ENCODE measurements around the gene B4GALT5. TPM values are rescaled to one million over a fixed set of nuclear protein-coding genes. Genes with fewer than 3 reads are reported as not detected.

The B4GALT5 gene
- total RNA-seq, 2 donors from 2014 or later: 9.3 to 12.2 TPM

GRCh38 chr20:49758781-49759180, 45.1 kb upstream of the B4GALT5 start:
- H3K27ac ChIP-seq: no peak overlapping the region
- whole genome bisulfite sequencing, 2 donors: 64 to 66% methylated on average over 4 to 6 of the region's 6 CpGs
- no peak overlapping the region for H3K4me3 ChIP-seq
- H3K4me1 ChIP-seq: no peaks in the 10 kb centered on the region
- intact Hi-C loops (cut with DNase I): no loop called here
- no peaks in the 10 kb centered on the region for H3K36me3 ChIP-seq (replicated peaks in 1 of 2; ENCODE audit: insufficient read depth in 1 of 2, low read depth in 2 of 2)
- TF ChIP-seq CTCF (IDR thresholded peaks at IDR 0.05): no peak
- no peaks in the 10 kb centered on the region for H3K27me3 ChIP-seq
- DNase-seq (no peak), ATAC-seq (no peak)
- no peaks in the 10 kb centered on the region for H3K9me3 ChIP-seq

DNA sequence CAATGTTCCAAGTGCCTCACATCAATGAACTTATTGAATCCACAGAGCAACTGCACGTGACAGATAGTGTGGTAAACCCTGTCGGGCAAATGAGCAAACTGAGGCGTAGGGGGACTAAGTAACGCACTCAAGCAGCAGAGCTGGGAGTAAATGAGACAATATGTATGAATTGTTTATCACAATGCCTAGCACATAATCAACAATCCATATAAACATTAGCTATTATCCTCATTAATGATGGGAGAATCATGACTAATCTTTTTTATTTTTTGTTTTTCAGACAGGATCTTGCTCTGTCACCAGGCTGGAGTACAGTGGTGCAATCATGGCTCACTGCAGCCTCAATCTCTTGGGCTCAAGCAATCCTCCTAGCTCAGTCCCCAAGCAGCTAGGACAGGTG, 43.9 kb upstream of the B4GALT5 start:
- H3K4me3 ChIP-seq: no peak overlapping the region
- H3K27me3 ChIP-seq: no peaks in the 10 kb centered on the region
- H3K4me1 ChIP-seq: no peaks in the 10 kb centered on the region
- intact Hi-C loops (cut with DNase I): no loop called here
- 81 to 83% methylated on average over 4 of the region's 4 CpGs for WGBS, 2 donors
- ATAC-seq (no peak), DNase-seq (no peak)
- H3K9me3 ChIP-seq: no peaks in the 10 kb centered on the region
- no peaks in the 10 kb centered on the region for H3K36me3 ChIP-seq (replicated peaks in 1 of 2; ENCODE audit: insufficient read depth in 1 of 2, low read depth in 2 of 2)
- TF ChIP-seq POLR2A (IDR thresholded peaks at IDR 0.05) (no peak), CTCF (IDR thresholded peaks at IDR 0.05) (no peak)
- H3K27ac ChIP-seq: no peak overlapping the region

DNA sequence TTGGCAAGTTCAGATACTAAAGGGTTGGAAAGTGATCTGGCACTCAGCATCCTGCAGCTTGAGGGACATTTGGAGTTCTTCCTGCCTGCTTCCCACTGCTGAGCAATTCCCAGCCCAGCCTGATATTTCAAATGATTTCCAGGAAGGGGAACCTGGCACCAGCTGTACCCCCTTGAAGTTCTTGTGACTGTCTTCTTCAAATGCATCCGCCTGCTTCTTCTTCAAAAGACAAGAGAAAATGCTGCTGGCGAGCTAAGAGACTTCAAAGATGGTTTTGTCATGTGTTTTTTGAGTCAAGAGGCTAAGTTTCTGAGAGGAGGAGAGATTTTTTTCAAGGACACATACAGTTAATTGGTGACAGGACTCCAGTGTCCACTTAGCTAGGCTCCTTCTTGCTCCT, 42.6 kb upstream of the B4GALT5 start:
- TF ChIP-seq CTCF (IDR thresholded peaks at IDR 0.05) (no peak), POLR2A (IDR thresholded peaks at IDR 0.05) (no peak)
- Histone ChIP-seq H3K4me3 (no peak overlapping the region), H3K9me3 (no peaks in the 10 kb centered on the region), H3K36me3 (replicated peaks in 1 of 2; ENCODE audit: insufficient read depth in 1 of 2, low read depth in 2 of 2) (no peaks in the 10 kb centered on the region), H3K27ac (no peak overlapping the region), H3K27me3 (no peaks in the 10 kb centered on the region), H3K4me1 (no peaks in the 10 kb centered on the region)
- intact Hi-C loops (cut with DNase I): no loop called here
- 52 to 67% methylated on average over 2 of the region's 2 CpGs for WGBS, 2 donors
- DNase-seq (no peak), ATAC-seq (no peak)

GRCh38 chr20:49754596-49754995, 40.9 kb upstream of the B4GALT5 start:
- Histone ChIP-seq H3K27ac (no peak overlapping the region), H3K36me3 (replicated peaks in 1 of 2; ENCODE audit: insufficient read depth in 1 of 2, low read depth in 2 of 2) (no peaks in the 10 kb centered on the region), H3K4me3 (no peak overlapping the region), H3K4me1 (no peaks in the 10 kb centered on the region), H3K9me3 (no peaks in the 10 kb centered on the region), H3K27me3 (no peaks in the 10 kb centered on the region)
- 81 to 94% methylated on average over 5 of the region's 5 CpGs for WGBS, 2 donors
- TF ChIP-seq POLR2A (IDR thresholded peaks at IDR 0.05) (no peak), CTCF (IDR thresholded peaks at IDR 0.05) (no peak)
- intact Hi-C loops (cut with DNase I): no loop called here
- DNase-seq: no peak
- ATAC-seq: no peak

DNA sequence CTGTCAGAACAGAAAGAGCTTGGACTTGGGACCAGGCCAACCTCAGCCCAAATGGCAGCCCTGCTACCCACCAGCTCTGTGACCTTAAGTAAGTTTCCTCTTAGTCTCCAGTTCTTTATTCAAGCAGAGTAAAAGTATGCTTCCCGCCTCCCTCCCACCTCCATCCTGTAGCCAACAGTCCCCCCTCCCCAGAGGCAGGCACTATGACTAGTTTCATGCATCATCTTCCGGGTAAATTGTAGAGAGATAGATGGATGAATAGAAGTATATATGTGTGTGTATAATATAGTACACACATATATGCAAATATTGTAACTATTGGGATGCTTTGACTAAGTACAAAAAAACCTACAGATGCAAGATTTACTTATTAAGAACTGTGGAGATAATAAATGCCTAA, 39.5 kb upstream of the B4GALT5 start:
- intact Hi-C loops (cut with DNase I): no loop called here
- H3K27me3 ChIP-seq: no peaks in the 10 kb centered on the region
- H3K27ac ChIP-seq: no peak overlapping the region
- no peak overlapping the region for H3K4me3 ChIP-seq
- TF ChIP-seq POLR2A (IDR thresholded peaks at IDR 0.05) (no peak), CTCF (IDR thresholded peaks at IDR 0.05) (no peak)
- no peaks in the 10 kb centered on the region for H3K36me3 ChIP-seq (replicated peaks in 1 of 2; ENCODE audit: insufficient read depth in 1 of 2, low read depth in 2 of 2)
- ATAC-seq (no peak), DNase-seq (no peak)
- H3K9me3 ChIP-seq: no peaks in the 10 kb centered on the region
- WGBS, 2 donors: 73 to 88% methylated on average over 2 of the region's 2 CpGs
- peaks cover 2% of the 10 kb centered on the region for H3K4me1 ChIP-seq

All from body of pancreas (tissue), 4 donors.